DOHH2 (cell line): ENCODE measurements around the gene ARNT2.

Experiments
- CTCF ChIP-seq: fragments of 200-600 bp; sonication (generic); IDR thresholded peaks from one replicate; pipeline ENCODE4 v1.5.1; 2014; ENCODE audit warnings: antibody characterized with exemption, mild to moderate bottlenecking, low read depth, low read length; ENCODE audit not compliant: poor library complexity, severe bottlenecking
- EZH2phosphoT487 ChIP-seq: fragments of 200-600 bp; sonication (generic); IDR thresholded peaks from 2 replicates; pipeline ENCODE4 v1.6.1; 2017; ENCODE audit warnings: borderline replicate concordance, mild to moderate bottlenecking, antibody characterized with exemption, low read length, moderate library complexity, mixed read lengths

GRCh38 chr15:80444680-80445251, 40.6 kb downstream of the ARNT2 start:
- no peak for TF ChIP-seq CTCF
- no peak for TF ChIP-seq EZH2phosphoT487
